Stimulated activated naive B cell treated with anti-CD40 and anti-IgM and Interleukin-4, amounts not matched to agents 10 μg/mL and 1 μg/mL and 100 μg/mL, for 72 hours (primary cell): Measurements from ENCODE around the gene DENND2A.
A peak's percentile ranks its signal among the peaks of the same experiment; 100 is the strongest.
"Not testable (repeated sequence)": the region's sequence is repeated elsewhere in the genome, so short reads cannot be mapped to it uniquely, and the experiment has no call there.

Experiments used
- ATAC-seq, 2 donors: fragments of 150-1000 bp; cut with Tn5 transposase; replicated peaks; 2 replicates each; pipeline ENCODE4 v1.10.0; 2021; ENCODE audit warnings: moderate library complexity in 1 of 2
- DNase-seq: peaks from one replicate; pipeline ENCODE4 v3.0.0; 2021
- H3K27ac Mint-ChIP-seq: one replicate; pipeline ENCODE4 v1.8.0; 2022; ENCODE audit warnings: mild to moderate bottlenecking, mixed read lengths
- H3K27me3 Mint-ChIP-seq, 2 donors: one replicate each; pipeline ENCODE4 v1.8.0; 2022; ENCODE audit warnings: mixed read lengths in 2 of 2
- H3K36me3 Mint-ChIP-seq, 2 donors: one replicate each; pipeline ENCODE4 v1.8.0; 2022; ENCODE audit warnings: mixed read lengths in 2 of 2, mild to moderate bottlenecking in 1 of 2
- H3K4me1 Mint-ChIP-seq, 2 donors: one replicate each; pipeline ENCODE4 v1.8.0; 2022; ENCODE audit warnings: mixed read lengths in 2 of 2, mild to moderate bottlenecking in 1 of 2
- H3K4me3 Mint-ChIP-seq, 2 donors: one replicate each; pipeline ENCODE4 v1.8.0; 2022; ENCODE audit warnings: mild to moderate bottlenecking in 2 of 2, mixed read lengths in 2 of 2, moderate library complexity in 1 of 2
- H3K9me3 Mint-ChIP-seq, 2 donors: one replicate each; pipeline ENCODE4 v1.8.0; 2022; ENCODE audit warnings: mixed read lengths in 2 of 2, mild to moderate bottlenecking in 1 of 2

Gene DENND2A

GRCh38 chr7:140649556-140650205, 9.1 kb upstream of the DENND2A start:
- no peaks in the 10 kb centered on the region for H3K36me3 Mint-ChIP-seq
- peaks cover 12 to 18% of the 10 kb centered on the region in 2 donors for H3K4me1 Mint-ChIP-seq
- no peak for ATAC-seq
- no peak overlapping the region for H3K4me3 Mint-ChIP-seq
- H3K27ac Mint-ChIP-seq, result no peak overlapping the region
- no peak for DNase-seq
- no peaks in the 10 kb centered on the region for H3K9me3 Mint-ChIP-seq
- peaks cover 4 to 8% of the 10 kb centered on the region in 2 donors for H3K27me3 Mint-ChIP-seq

- no peak overlapping the region for H3K4me3 Mint-ChIP-seq
These were observed 6.5 kb upstream of the DENND2A start for GRCh38 chr7:140646931-140647647.

GRCh38 chr7:140645166-140645900, 4.7 kb upstream of the DENND2A start:
- peaks cover 0 to 3% of the 10 kb centered on the region in 2 donors for H3K36me3 Mint-ChIP-seq
- H3K27ac Mint-ChIP-seq, result no peak overlapping the region
- DNase-seq (no peak), ATAC-seq (no peak)
- peaks cover 15 to 21% of the 10 kb centered on the region in 2 donors for H3K4me1 Mint-ChIP-seq
- H3K9me3 Mint-ChIP-seq, result no peaks in the 10 kb centered on the region
- H3K4me3 Mint-ChIP-seq, result no peak overlapping the region
- peaks cover 24 to 27% of the 10 kb centered on the region in 2 donors for H3K27me3 Mint-ChIP-seq

More at GRCh38 chr7:140646931-140647647, 6.5 kb upstream of the DENND2A start:
- peaks cover 16 to 17% of the 10 kb centered on the region in 2 donors for H3K27me3 Mint-ChIP-seq
- H3K9me3 Mint-ChIP-seq, result no peaks in the 10 kb centered on the region
- H3K36me3 Mint-ChIP-seq, result peaks cover 0 to 3% of the 10 kb centered on the region in 2 donors
- DNase-seq, result no peak
- peak; percentile 96 to 97 for ATAC-seq
- H3K27ac Mint-ChIP-seq, result peak overlapping the region; percentile 2
- peaks cover 8 to 10% of the 10 kb centered on the region in 2 donors for H3K4me1 Mint-ChIP-seq

GRCh38 chr7:140644761-140645160, 4.1 kb upstream of the DENND2A start:
- H3K27ac Mint-ChIP-seq, H3K9me3 Mint-ChIP-seq, DNase-seq, ATAC-seq, H3K36me3 Mint-ChIP-seq, H3K4me3 Mint-ChIP-seq: not testable (repeated sequence)
- Mint-ChIP-seq H3K27me3 (peaks cover 29 to 33% of the 10 kb centered on the region in 2 donors), H3K4me1 (peaks cover 18 to 26% of the 10 kb centered on the region in 2 donors)

- ATAC-seq, result no peak
- H3K4me3 Mint-ChIP-seq, result no peak overlapping the region
- H3K9me3 Mint-ChIP-seq, result no peaks in the 10 kb centered on the region
- H3K27ac Mint-ChIP-seq, result no peak overlapping the region
- peaks cover 0 to 3% of the 10 kb centered on the region in 2 donors for H3K36me3 Mint-ChIP-seq
- peaks cover 41 to 46% of the 10 kb centered on the region in 2 donors for H3K27me3 Mint-ChIP-seq
- no peak for DNase-seq
- H3K4me1 Mint-ChIP-seq, result peaks cover 24 to 34% of the 10 kb centered on the region in 2 donors
These were observed 2.8 kb upstream of the DENND2A start for GRCh38 chr7:140643416-140643815.

- peaks cover 0 to 3% of the 10 kb centered on the region in 2 donors for H3K36me3 Mint-ChIP-seq
- peak overlapping the region in 1 of 2 donors; percentile 53 for H3K4me3 Mint-ChIP-seq
- ATAC-seq (no peak), DNase-seq (no peak)
- H3K9me3 Mint-ChIP-seq, result no peaks in the 10 kb centered on the region
- H3K27me3 Mint-ChIP-seq, result peaks cover 51 to 61% of the 10 kb centered on the region in 2 donors
- no peak overlapping the region for H3K27ac Mint-ChIP-seq
- peaks cover 19 to 27% of the 10 kb centered on the region in 2 donors for H3K4me1 Mint-ChIP-seq
These were observed 1.0 kb upstream of the DENND2A start for GRCh38 chr7:140641524-140642195.

- no peak for DNase-seq
- peak; percentile 35 to 58 for ATAC-seq
- Mint-ChIP-seq H3K27ac (no peak overlapping the region), H3K9me3 (no peaks in the 10 kb centered on the region), H3K36me3 (peaks cover 0 to 6% of the 10 kb centered on the region in 2 donors), H3K4me1 (peaks cover 18 to 24% of the 10 kb centered on the region in 2 donors), H3K4me3 (peak overlapping the region; percentile 87 to 89), H3K27me3 (peaks cover 61 to 73% of the 10 kb centered on the region in 2 donors)
These were observed 464 bp downstream of the DENND2A start for GRCh38 chr7:140640060-140640637.

GRCh38 chr7:140639366-140640053, 1.1 kb downstream of the DENND2A start:
- DNase-seq (no peak), ATAC-seq (peak; percentile 24 to 27)
- peak overlapping the region; percentile 87 to 89 for H3K4me3 Mint-ChIP-seq
- no peaks in the 10 kb centered on the region for H3K9me3 Mint-ChIP-seq
- peaks cover 0 to 6% of the 10 kb centered on the region in 2 donors for H3K36me3 Mint-ChIP-seq
- peaks cover 59 to 70% of the 10 kb centered on the region in 2 donors for H3K27me3 Mint-ChIP-seq
- no peak overlapping the region for H3K27ac Mint-ChIP-seq
- H3K4me1 Mint-ChIP-seq, result peaks cover 18 to 24% of the 10 kb centered on the region in 2 donors

- Mint-ChIP-seq H3K4me1 (peaks cover 18 to 24% of the 10 kb centered on the region in 2 donors), H3K27me3 (peaks cover 55 to 64% of the 10 kb centered on the region in 2 donors), H3K4me3 (no peak overlapping the region), H3K9me3 (no peaks in the 10 kb centered on the region), H3K36me3 (peaks cover 0 to 3% of the 10 kb centered on the region in 2 donors), H3K27ac (no peak overlapping the region)
- DNase-seq, result no peak
- ATAC-seq, result no peak
These were observed 2.3 kb downstream of the DENND2A start for GRCh38 chr7:140638173-140638791.

GRCh38 chr7:140637400-140637799, 3.2 kb downstream of the DENND2A start:
- Mint-ChIP-seq H3K27me3 (peaks cover 55 to 66% of the 10 kb centered on the region in 2 donors), H3K36me3 (peaks cover 0 to 3% of the 10 kb centered on the region in 2 donors), H3K9me3 (no peaks in the 10 kb centered on the region), H3K27ac (no peak overlapping the region), H3K4me1 (peaks cover 18 to 24% of the 10 kb centered on the region in 2 donors), H3K4me3 (no peak overlapping the region)
- ATAC-seq, result no peak
- DNase-seq, result no peak

GRCh38 chr7:140635816-140636215, 4.8 kb downstream of the DENND2A start:
- no peak for ATAC-seq
- Mint-ChIP-seq H3K36me3 (peaks cover 0 to 3% of the 10 kb centered on the region in 2 donors), H3K27me3 (peaks cover 52 to 55% of the 10 kb centered on the region in 2 donors), H3K4me3 (no peak overlapping the region), H3K27ac (no peak overlapping the region), H3K9me3 (no peaks in the 10 kb centered on the region), H3K4me1 (peaks cover 10 to 14% of the 10 kb centered on the region in 2 donors)
- no peak for DNase-seq

GRCh38 chr7:140635345-140635744, 5.3 kb downstream of the DENND2A start:
- H3K9me3 Mint-ChIP-seq, result no peaks in the 10 kb centered on the region
- no peak overlapping the region for H3K27ac Mint-ChIP-seq
- H3K4me1 Mint-ChIP-seq, result peaks cover 10 to 13% of the 10 kb centered on the region in 2 donors
- peaks cover 53 to 54% of the 10 kb centered on the region in 2 donors for H3K27me3 Mint-ChIP-seq
- DNase-seq (no peak), ATAC-seq (no peak)
- peaks cover 0 to 3% of the 10 kb centered on the region in 2 donors for H3K36me3 Mint-ChIP-seq
- H3K4me3 Mint-ChIP-seq, result no peak overlapping the region

- no peak overlapping the region for H3K4me3 Mint-ChIP-seq
- no peaks in the 10 kb centered on the region for H3K4me1 Mint-ChIP-seq
- H3K27me3 Mint-ChIP-seq, result peaks cover 26 to 30% of the 10 kb centered on the region in 2 donors
- DNase-seq, result no peak
- H3K9me3 Mint-ChIP-seq, result no peaks in the 10 kb centered on the region
- ATAC-seq, result no peak
- H3K27ac Mint-ChIP-seq, result no peak overlapping the region
- peaks cover 0 to 3% of the 10 kb centered on the region in 2 donors for H3K36me3 Mint-ChIP-seq
These were observed 9.0 kb downstream of the DENND2A start for GRCh38 chr7:140631602-140632001.
